BJ (cell line): Measurements from ENCODE around the gene NAV2. TPM values are rescaled to one million over a fixed set of nuclear protein-coding genes. Genes with fewer than 3 reads are reported as not detected.

Experiments
- CTCF ChIA-PET: fragments of 350-600 bp; formaldehyde crosslinking; extraction: SDS; loops from one replicate; lab custom pipeline; 2021; ENCODE audit warnings: antibody characterized with exemption, inconsistent platforms; lab: Yijun Ruan, JAX
- POLR2A ChIA-PET: fragments of 300-600 bp; sonication (Branson Sonifier 250); formaldehyde crosslinking; extraction: SDS; loops from one replicate; lab custom pipeline; 2021; ENCODE audit warnings: antibody characterized with exemption; lab: Charles Lee
- DNase-seq: peaks from one replicate; pipeline ENCODE4 v3.0.0-alpha.2; 2011; ENCODE audit warnings: low read depth
- H3K27me3 ChIP-seq: 2 replicates; pipeline ENCODE4 v1.6.0; 2011; ENCODE audit warnings: low read length; ENCODE audit not compliant: control insufficient read depth, insufficient read depth
- H3K36me3 ChIP-seq: 2 replicates; pipeline ENCODE4 v1.5.1; 2011; ENCODE audit warnings: low read length; ENCODE audit not compliant: control insufficient read depth, insufficient read depth
- H3K4me3 ChIP-seq: 2 replicates; pipeline ENCODE4 v1.5.1; 2011; ENCODE audit warnings: low read depth, mild to moderate bottlenecking, control low read depth, low read length
- polyA plus RNA-seq: library from polyadenylated mRNA; depleted of rRNA; stranded (reverse); fragments of >200 nt; gene quantifications from 2 replicates; pipeline ENCODE4 v1.2.3, GENCODE V29; 2011
- TF ChIP-seq, protein P1 (sequence below): IDR thresholded peaks from 2 replicates; pipeline ENCODE4 v1.5.1; 2011; ENCODE audit warnings: low read depth, mild to moderate bottlenecking, control low read depth, inconsistent platforms, low read length, moderate library complexity; ENCODE audit not compliant: insufficient read depth

NAV2 gene
- polyA plus RNA-seq, 1 experiment: 6.1 TPM

GRCh38 chr11:20084921-20085814, 372.5 kb downstream of the NAV2 start:
- no peaks in the 10 kb centered on the region for H3K27me3 ChIP-seq
- ChIA-PET POLR2A (no interaction called here), CTCF (no interaction called here)
- H3K4me3 ChIP-seq: no peak overlapping the region
- TF ChIP-seq, protein P1, sequence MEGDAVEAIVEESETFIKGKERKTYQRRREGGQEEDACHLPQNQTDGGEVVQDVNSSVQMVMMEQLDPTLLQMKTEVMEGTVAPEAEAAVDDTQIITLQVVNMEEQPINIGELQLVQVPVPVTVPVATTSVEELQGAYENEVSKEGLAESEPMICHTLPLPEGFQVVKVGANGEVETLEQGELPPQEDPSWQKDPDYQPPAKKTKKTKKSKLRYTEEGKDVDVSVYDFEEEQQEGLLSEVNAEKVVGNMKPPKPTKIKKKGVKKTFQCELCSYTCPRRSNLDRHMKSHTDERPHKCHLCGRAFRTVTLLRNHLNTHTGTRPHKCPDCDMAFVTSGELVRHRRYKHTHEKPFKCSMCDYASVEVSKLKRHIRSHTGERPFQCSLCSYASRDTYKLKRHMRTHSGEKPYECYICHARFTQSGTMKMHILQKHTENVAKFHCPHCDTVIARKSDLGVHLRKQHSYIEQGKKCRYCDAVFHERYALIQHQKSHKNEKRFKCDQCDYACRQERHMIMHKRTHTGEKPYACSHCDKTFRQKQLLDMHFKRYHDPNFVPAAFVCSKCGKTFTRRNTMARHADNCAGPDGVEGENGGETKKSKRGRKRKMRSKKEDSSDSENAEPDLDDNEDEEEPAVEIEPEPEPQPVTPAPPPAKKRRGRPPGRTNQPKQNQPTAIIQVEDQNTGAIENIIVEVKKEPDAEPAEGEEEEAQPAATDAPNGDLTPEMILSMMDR: no peak
- no peak for DNase-seq
- H3K36me3 ChIP-seq: peaks cover 6% of the 10 kb centered on the region

DNA sequence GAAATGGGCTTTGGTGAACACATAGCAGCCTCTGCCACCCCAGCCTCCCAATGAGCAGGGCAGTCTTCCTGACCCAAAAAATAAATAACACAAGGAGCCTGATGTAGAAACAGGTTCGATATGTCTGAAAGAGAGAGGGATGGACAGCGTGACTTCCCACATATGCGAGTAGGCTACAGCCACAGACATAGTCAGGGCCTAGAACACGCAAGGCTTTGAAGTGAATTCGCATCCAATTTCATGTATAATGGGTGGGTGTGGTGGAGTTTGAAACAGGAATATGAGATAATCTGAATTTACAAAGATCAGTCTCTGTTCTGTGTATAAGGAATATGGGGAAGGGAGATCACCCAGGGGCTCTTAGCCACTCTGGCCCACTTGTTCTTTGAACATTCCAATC, 373.3 kb downstream of the NAV2 start:
- Histone ChIP-seq H3K36me3 (peaks cover 8% of the 10 kb centered on the region), H3K27me3 (no peaks in the 10 kb centered on the region), H3K4me3 (no peak overlapping the region)
- ChIA-PET CTCF (no interaction called here), POLR2A (no interaction called here)
- TF ChIP-seq, protein P1: no peak
- DNase-seq: no peak

GRCh38 chr11:20087118-20087521, 374.5 kb downstream of the NAV2 start:
- H3K27me3 ChIP-seq: no peaks in the 10 kb centered on the region
- DNase-seq: peak; percentile 56
- H3K4me3 ChIP-seq: no peak overlapping the region
- POLR2A ChIA-PET: no interaction called here
- CTCF ChIA-PET: no interaction called here
- peaks cover 11% of the 10 kb centered on the region for H3K36me3 ChIP-seq
- TF ChIP-seq, protein P1: no peak

DNA sequence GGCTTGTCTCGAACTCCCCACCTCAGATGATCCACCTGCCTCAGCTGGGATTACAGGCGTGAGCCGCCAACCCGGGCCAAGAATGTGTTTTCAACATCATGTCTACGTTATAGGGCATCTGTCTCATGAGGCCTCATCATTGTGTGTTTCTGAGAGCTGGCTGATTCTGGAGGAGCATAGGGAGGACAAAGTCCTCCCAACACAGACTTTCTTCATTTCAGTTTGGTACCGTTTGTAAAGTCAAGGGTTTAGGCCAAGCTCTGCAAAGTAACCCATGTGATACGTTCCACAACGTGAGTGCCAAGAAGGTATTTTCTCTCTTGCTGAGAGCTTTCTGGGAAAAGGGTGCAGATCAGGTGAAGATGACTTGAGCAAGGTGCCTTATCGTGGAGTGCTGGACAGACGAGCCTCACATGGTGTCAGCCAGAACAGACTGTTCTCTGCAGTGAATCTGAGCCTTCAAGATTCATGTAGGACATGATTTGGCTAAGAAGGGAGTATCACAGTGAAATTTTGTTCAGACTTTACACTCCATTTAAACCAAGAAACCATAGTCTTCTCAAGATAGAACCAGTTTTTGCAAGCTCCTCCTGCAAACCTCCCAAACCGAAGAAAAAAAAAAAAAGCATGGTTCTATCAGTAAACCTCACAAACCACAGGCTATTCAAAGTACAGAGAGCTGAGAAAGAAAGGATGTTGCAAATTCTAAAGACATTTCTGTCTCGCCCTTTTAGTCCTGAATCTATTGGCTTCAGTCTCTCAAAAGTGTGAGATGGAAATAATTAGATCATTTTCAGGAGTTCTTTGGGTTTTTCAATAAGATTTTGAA, 376.0 kb downstream of the NAV2 start:
- ChIA-PET CTCF (interaction anchor here (0.7 to 3.0 kb wide), 4 partner anchors 9 to 77 kb away, joined by 3 to 13 read pairs (median 4); no protein-coding TSS in a partner anchor), POLR2A (no interaction called here)
- H3K36me3 ChIP-seq: peaks cover 11% of the 10 kb centered on the region; the same call in 1 of the 2 replicates
- TF ChIP-seq, protein P1: no peak
- H3K4me3 ChIP-seq: no peak overlapping the region
- no peak for DNase-seq
- no peaks in the 10 kb centered on the region for H3K27me3 ChIP-seq

DNA sequence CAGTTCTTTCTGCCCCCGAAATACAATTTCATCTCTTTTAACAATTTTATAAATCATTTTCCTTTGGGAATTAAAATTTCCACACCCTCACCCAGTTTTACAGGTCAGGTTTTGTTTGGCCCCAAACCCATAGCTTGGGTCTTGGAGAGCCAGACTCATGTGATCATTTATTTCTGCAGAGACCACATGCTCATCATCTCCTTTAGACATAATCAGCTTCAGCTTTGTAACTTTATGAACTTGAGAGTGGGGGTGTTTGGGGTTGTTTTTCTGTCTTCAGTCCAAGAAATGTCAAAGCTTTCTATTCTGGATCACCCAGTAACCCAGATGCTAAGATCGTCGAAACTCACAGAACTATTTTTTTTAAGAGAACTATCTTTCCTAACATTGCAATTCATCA, 376.7 kb downstream of the NAV2 start:
- ChIA-PET POLR2A (no interaction called here), CTCF (interaction anchor here (0.7 to 3.0 kb wide), 6 partner anchors 8 to 78 kb away, joined by 3 to 13 read pairs (median 3); no protein-coding TSS in a partner anchor)
- DNase-seq: no peak
- Histone ChIP-seq H3K27me3 (no peaks in the 10 kb centered on the region), H3K36me3 (peaks cover 11% of the 10 kb centered on the region; the same call in 1 of the 2 replicates), H3K4me3 (no peak overlapping the region)
- TF ChIP-seq, protein P1: no peak
